ENCODE results near the gene ZNF799.
"Not testable (repeated sequence)": the region's sequence is repeated elsewhere in the genome, so short reads cannot be mapped to it uniquely, and the experiment has no call there.

ZNF799 gene

GRCh38 chr19:12386365-12386764 lies 14.7 kb downstream of the ZNF799 start:
- H3K36me3 Mint-ChIP-seq = peaks cover 57 to 72% of the 10 kb centered on the region in 2 donors
- DNase-seq; H3K27me3 Mint-ChIP-seq; ATAC-seq (replicated peaks); H3K4me3 Mint-ChIP-seq; H3K27ac Mint-ChIP-seq: not testable (repeated sequence)
- H3K4me1 Mint-ChIP-seq = peaks cover 6 to 20% of the 10 kb centered on the region in 2 donors
- H3K9me3 Mint-ChIP-seq = peaks cover 3 to 15% of the 10 kb centered on the region in 2 donors

GRCh38 chr19:12380444-12380737 lies 20.7 kb downstream of the ZNF799 start:
- Mint-ChIP-seq H3K27me3 (no peaks in the 10 kb centered on the region), H3K27ac (no peak overlapping the region), H3K4me1 (peaks cover 3 to 15% of the 10 kb centered on the region in 2 donors), H3K4me3 (no peak overlapping the region), H3K9me3 (peaks cover 30 to 34% of the 10 kb centered on the region in 2 donors), H3K36me3 (peaks cover 64 to 74% of the 10 kb centered on the region in 2 donors)
- ATAC-seq (replicated peaks) (no peak), DNase-seq (no peak)

- DNase-seq = no peak
- Mint-ChIP-seq H3K27ac (no peak overlapping the region), H3K9me3 (peaks cover 30 to 34% of the 10 kb centered on the region in 2 donors), H3K4me3 (no peak overlapping the region), H3K27me3 (no peaks in the 10 kb centered on the region), H3K36me3 (peaks cover 63 to 73% of the 10 kb centered on the region in 2 donors), H3K4me1 (peaks cover 3 to 13% of the 10 kb centered on the region in 2 donors)
- no peak for ATAC-seq (replicated peaks)
These were observed 21.2 kb downstream of the ZNF799 start for GRCh38 chr19:12379732-12380443.

- Mint-ChIP-seq H3K4me3 (no peak overlapping the region), H3K27ac (no peak overlapping the region), H3K9me3 (peaks cover 18% of the 10 kb centered on the region in 2 donors), H3K27me3 (no peaks in the 10 kb centered on the region), H3K36me3 (peaks cover 24 to 27% of the 10 kb centered on the region in 2 donors), H3K4me1 (peaks cover under 1 to 3% of the 10 kb centered on the region in 2 donors)
- ATAC-seq (replicated peaks) (no peak), DNase-seq (no peak)
These were observed 27.0 kb downstream of the ZNF799 start for GRCh38 chr19:12374026-12374425.

- H3K9me3 Mint-ChIP-seq = peaks cover 0 to 2% of the 10 kb centered on the region in 2 donors
These were observed 35.6 kb downstream of the ZNF799 start, which contains the start of gene ZNF442 for GRCh38 chr19:12365236-12366162. Gene ZNF442 (minus strand): TSS chr19:12365683. CDS start chr19:12363631, 2,052 bp downstream.

GRCh38 chr19:12364391-12365235 lies 36.5 kb downstream of the ZNF799 start:
- DNase-seq = no peak
- H3K27ac Mint-ChIP-seq = peak overlapping the region; percentile 95
- no peak for ATAC-seq (replicated peaks)
- no peaks in the 10 kb centered on the region for H3K27me3 Mint-ChIP-seq
- H3K4me3 Mint-ChIP-seq = peak overlapping the region; percentile 98 to 100
- H3K36me3 Mint-ChIP-seq = peaks cover 4 to 7% of the 10 kb centered on the region in 2 donors
- H3K9me3 Mint-ChIP-seq = peaks cover 0 to 2% of the 10 kb centered on the region in 2 donors
- H3K4me1 Mint-ChIP-seq = peaks cover 25 to 43% of the 10 kb centered on the region in 2 donors

More at GRCh38 chr19:12365236-12366162, 35.6 kb downstream of the ZNF799 start, which contains the start of gene ZNF442:
- peaks cover 25 to 43% of the 10 kb centered on the region in 2 donors for H3K4me1 Mint-ChIP-seq
- DNase-seq = peak; percentile 91
- ATAC-seq (replicated peaks) = peak; percentile 97 to 98
- H3K27me3 Mint-ChIP-seq = no peaks in the 10 kb centered on the region
- peak within 1 kb of the TSS; percentile 98 to 100 for H3K4me3 Mint-ChIP-seq
- H3K36me3 Mint-ChIP-seq = peaks cover 4 to 7% of the 10 kb centered on the region in 2 donors
- H3K27ac Mint-ChIP-seq = peak within 1 kb of the TSS; percentile 95

GRCh38 chr19:12362236-12362635 lies 38.8 kb downstream of the ZNF799 start:
- Mint-ChIP-seq H3K36me3 (peaks cover 4 to 11% of the 10 kb centered on the region in 2 donors), H3K4me1 (peaks cover 21 to 36% of the 10 kb centered on the region in 2 donors)
- not testable (repeated sequence) for H3K4me3 Mint-ChIP-seq; ATAC-seq (replicated peaks); DNase-seq; H3K27me3 Mint-ChIP-seq; H3K27ac Mint-ChIP-seq; H3K9me3 Mint-ChIP-seq

GRCh38 chr19:12353375-12353774 lies 47.7 kb downstream of the ZNF799 start:
- no peaks in the 10 kb centered on the region for H3K4me1 Mint-ChIP-seq
- H3K9me3 Mint-ChIP-seq = peaks cover 24 to 25% of the 10 kb centered on the region in 2 donors

GRCh38 chr19:12350890-12351197 lies 50.2 kb downstream of the ZNF799 start:
- ATAC-seq (replicated peaks) (no peak), DNase-seq (no peak)
- Mint-ChIP-seq H3K9me3 (peaks cover 24 to 25% of the 10 kb centered on the region in 2 donors), H3K4me1 (peaks cover 2 to 14% of the 10 kb centered on the region in 2 donors), H3K4me3 (no peak overlapping the region), H3K27ac (no peak overlapping the region), H3K36me3 (peaks cover 39 to 58% of the 10 kb centered on the region in 2 donors), H3K27me3 (no peaks in the 10 kb centered on the region)

More at GRCh38 chr19:12353375-12353774, 47.7 kb downstream of the ZNF799 start:
- Mint-ChIP-seq H3K36me3 (peaks cover 42 to 56% of the 10 kb centered on the region in 2 donors), H3K4me3 (no peak overlapping the region), H3K27ac (no peak overlapping the region), H3K27me3 (no peaks in the 10 kb centered on the region)
- DNase-seq (no peak), ATAC-seq (replicated peaks) (no peak)

- no peak for ATAC-seq (replicated peaks)
- H3K4me1 Mint-ChIP-seq = peaks cover 2 to 14% of the 10 kb centered on the region in 2 donors
- H3K27me3 Mint-ChIP-seq = no peaks in the 10 kb centered on the region
- peaks cover 24 to 25% of the 10 kb centered on the region in 2 donors for H3K9me3 Mint-ChIP-seq
- no peak for DNase-seq
- H3K4me3 Mint-ChIP-seq = no peak overlapping the region
- no peak overlapping the region for H3K27ac Mint-ChIP-seq
- H3K36me3 Mint-ChIP-seq = peaks cover 38 to 58% of the 10 kb centered on the region in 2 donors
These were observed 50.7 kb downstream of the ZNF799 start for GRCh38 chr19:12350185-12350889.

GRCh38 chr19:12346896-12347295 lies 54.2 kb downstream of the ZNF799 start:
- no peak overlapping the region for H3K4me3 Mint-ChIP-seq
- ATAC-seq (replicated peaks) = peak; percentile 87 to 90
- H3K36me3 Mint-ChIP-seq = peaks cover 27 to 37% of the 10 kb centered on the region in 2 donors
- DNase-seq = no peak
- H3K27me3 Mint-ChIP-seq = no peaks in the 10 kb centered on the region
- H3K4me1 Mint-ChIP-seq = peaks cover 2 to 14% of the 10 kb centered on the region in 2 donors
- no peak overlapping the region for H3K27ac Mint-ChIP-seq
- H3K9me3 Mint-ChIP-seq = peaks cover 13 to 14% of the 10 kb centered on the region in 2 donors

- Mint-ChIP-seq H3K27ac (no peak overlapping the region), H3K27me3 (no peaks in the 10 kb centered on the region), H3K4me1 (peaks cover 2 to 14% of the 10 kb centered on the region in 2 donors), H3K36me3 (peaks cover 14 to 22% of the 10 kb centered on the region in 2 donors), H3K4me3 (no peak overlapping the region), H3K9me3 (peaks cover 5 to 6% of the 10 kb centered on the region in 2 donors)
- DNase-seq (no peak), ATAC-seq (replicated peaks) (no peak)
These were observed 55.9 kb downstream of the ZNF799 start for GRCh38 chr19:12345197-12345596.

Measured in stimulated activated naive B cell treated with anti-CD40 and anti-IgM and Interleukin-4, amounts not matched to agents 10 μg/mL and 1 μg/mL and 100 μg/mL, for 72 hours (primary cell).